K562 (cell line): ENCODE measurements around the gene CUL3. TPM values are rescaled to one million over a fixed set of nuclear protein-coding genes. Genes with fewer than 3 reads are reported as not detected.
A peak's percentile ranks its signal among the peaks of the same experiment; 100 is the strongest.

ENCODE experiments used
- BRCA1 ChIP-seq, 2 experiments: fragments of 450-650 bp in 1 of 2; sonication (generic) in 1 of 2; formaldehyde crosslinking in 1 of 2; IDR thresholded peaks; 2 replicates each; pipeline versions ENCODE4 v1.5.0 to v1.6.1; 2017 to 2020; ENCODE audit warnings: mild to moderate bottlenecking in 1 of 2, missing genetic modification reagents in 1 of 2
- ETS2 ChIP-seq: IDR thresholded peaks from 2 replicates; pipeline ENCODE4 v1.6.1; 2016; ENCODE audit warnings: borderline replicate concordance, missing genetic modification characterization, mild to moderate bottlenecking, moderate library complexity, missing compliant biosample characterization; ENCODE audit not compliant: poor library complexity, severe bottlenecking
- HMG20B ChIP-seq: fragments of 250-450 bp; sonication (Bioruptor Pico); IDR thresholded peaks from 2 replicates; pipeline ENCODE4 v1.5.0; 2021; ENCODE audit warnings: mild to moderate bottlenecking
- MNT ChIP-seq, 2 experiments: fragments of 450-650 bp; conservative IDR thresholded peaks; 2 replicates each; pipeline ENCODE4 v1.6.1; 2017; ENCODE audit warnings: mild to moderate bottlenecking in 2 of 2, moderate library complexity in 2 of 2
- MTA1 ChIP-seq: fragments of 450-650 bp; IDR thresholded peaks from 2 replicates; pipeline ENCODE4 v1.6.1; 2017; ENCODE audit warnings: borderline replicate concordance
- NCOA1 ChIP-seq: fragments of 450-650 bp; IDR thresholded peaks from 2 replicates; pipeline ENCODE4 v1.6.1; 2016; ENCODE audit warnings: low read depth
- NFE2L1 ChIP-seq: fragments of 450-650 bp; IDR thresholded peaks from 2 replicates; pipeline ENCODE4 v1.6.1; 2016; ENCODE audit warnings: missing genetic modification characterization, low read depth, mild to moderate bottlenecking, missing compliant biosample characterization, moderate library complexity, borderline replicate concordance
- PBX2 ChIP-seq, 2 experiments: IDR thresholded peaks in 1 of 2; conservative IDR thresholded peaks in 1 of 2; 2 replicates each; pipeline ENCODE4 v1.6.1; 2016; ENCODE audit warnings: low read depth in 2 of 2, mild to moderate bottlenecking in 1 of 2, missing compliant biosample characterization in 1 of 2, missing genetic modification characterization in 1 of 2, moderate library complexity in 1 of 2
- POLR2G ChIP-seq: fragments of 200-400 bp; formaldehyde crosslinking; IDR thresholded peaks from 2 replicates; pipeline ENCODE4 v1.6.1; 2017; ENCODE audit warnings: low read depth, mild to moderate bottlenecking, antibody characterized with exemption, low read length, moderate library complexity
- POLR2H ChIP-seq: IDR thresholded peaks from 2 replicates; pipeline ENCODE4 v1.6.1; 2016; ENCODE audit warnings: missing genetic modification characterization, low read depth, mild to moderate bottlenecking, control low read depth, missing compliant biosample characterization, moderate library complexity
- RNF2 ChIP-seq: sonication (generic); IDR thresholded peaks from 2 replicates; pipeline ENCODE4 v1.6.1; 2016
- ZNF134 ChIP-seq: fragments of 250-450 bp; sonication (Bioruptor Pico); conservative IDR thresholded peaks from 2 replicates; pipeline ENCODE4 v1.4.0; 2020
- ZNF431 ChIP-seq: sonication (generic); formaldehyde crosslinking; IDR thresholded peaks from 2 replicates; pipeline ENCODE4 v1.8.0; 2022; ENCODE audit warnings: mild to moderate bottlenecking, missing genetic modification reagents
- ZNF696 ChIP-seq: fragments of 250-450 bp; sonication (Bioruptor Pico); conservative IDR thresholded peaks from 2 replicates; pipeline ENCODE4 v1.4.0; 2020; ENCODE audit warnings: mild to moderate bottlenecking, moderate library complexity
- ZNF79 ChIP-seq: fragments of 250-450 bp; sonication (Bioruptor Pico); IDR thresholded peaks from 2 replicates; pipeline ENCODE4 v1.4.0; 2020; ENCODE audit warnings: low read depth, mild to moderate bottlenecking, moderate library complexity
- polyA plus RNA-seq, 8 experiments: library from polyadenylated mRNA; depleted of rRNA in 4 of 8; stranded (reverse) in 5 of 8; unstranded in 3 of 8; fragments of >200 nt; fragmentation: Nextera tagmentation in 2 of 8; fragmentation: Illumina TruSeq in 1 of 8; extraction: Ambion mirVana in 2 of 8; extraction: Trizol in 1 of 8; gene quantifications; 2 replicates each; pipeline versions ENCODE4 v1.2.1 to v1.2.3, GENCODE V29; 2011 to 2014; ENCODE audit warnings: inconsistent platforms in 1 of 8, missing spikeins in 1 of 8
- total RNA-seq, 7 experiments: library from RNA; depleted of rRNA in 6 of 7; stranded (reverse); fragments of >200 nt in 6 of 7; fragmentation: Illumina TruSeq in 2 of 7; extraction: Trizol in 2 of 7; gene quantifications; 2 replicates each; pipeline versions ENCODE4 v1.2.1 to v1.2.3, GENCODE V29; 2011 to 2021; ENCODE audit warnings: low replicate concordance in 1 of 7
- TF ChIP-seq, protein P1 (sequence below): fragments of 150-350 bp; IDR thresholded peaks from 2 replicates; pipeline ENCODE4 v1.6.1; 2014; ENCODE audit warnings: low read depth, mild to moderate bottlenecking, low read length, borderline replicate concordance
- TF ChIP-seq, protein P2 (sequence below): fragments of 250-450 bp; sonication (Bioruptor Pico); IDR thresholded peaks from 2 replicates; pipeline ENCODE4 v1.4.0; 2020; ENCODE audit warnings: mild to moderate bottlenecking, moderate library complexity

Gene CUL3
- total and polyA plus RNA-seq, 9 of the 15 experiments (the other 6 are each of a cell fraction or from before 2014, with no cell fraction given): 31.5 to 71.9 (median 56.4) TPM

DNA sequence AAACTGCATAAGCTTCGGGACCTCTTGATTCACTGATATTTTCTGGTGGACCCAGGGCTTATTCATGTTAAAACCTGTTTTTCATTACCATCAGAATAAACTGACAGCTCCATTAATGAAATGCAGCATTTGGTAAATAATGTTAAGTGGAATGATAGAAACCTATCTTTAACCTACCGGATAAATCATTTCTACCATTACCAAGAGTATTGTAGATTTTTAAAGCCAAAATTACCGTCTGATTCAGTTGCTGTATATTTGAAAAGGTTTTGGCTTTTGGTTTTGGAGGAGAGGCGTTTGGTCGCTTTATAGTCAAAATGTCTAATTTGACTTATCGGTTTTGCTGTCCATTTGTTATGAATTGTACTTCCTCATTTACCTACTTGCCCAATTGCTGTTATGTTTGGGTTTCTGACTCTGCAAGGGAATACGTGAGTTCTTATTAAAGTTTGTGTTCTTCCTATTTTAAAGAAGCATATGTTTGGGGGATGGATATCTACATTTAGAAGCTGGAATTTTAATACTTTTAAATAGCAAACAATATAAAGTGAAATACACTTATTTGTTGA is 1.0 kb upstream of the CUL3 start (continued):
- TF ChIP-seq MNT (conservative IDR thresholded peaks at IDR 0.05) (no peak), POLR2G (no peak), ZNF431 (CRISPR knock-in tag) (no peak), HMG20B (no peak), ZNF696 (no peak), POLR2H (0 out of 2 replicates have a peak, but pooled peaks have one; percentile 49), MTA1 (no peak), BRCA1 (IDR thresholded peaks at IDR 0.05) (no peak), BRCA1 (CRISPR knock-in tag; IDR thresholded peaks at IDR 0.05) (no peak), ZNF134 (CRISPR knock-in tag) (no peak), ZNF79 (CRISPR knock-in tag) (no peak), RNF2 (no peak), NCOA1 (no peak), PBX2 (CRISPR knock-in tag; IDR thresholded peaks at IDR 0.05; ENCODE audit: low read depth) (no peak), PBX2 (tag; conservative IDR thresholded peaks at IDR 0.05; ENCODE audit: low read depth) (peak; percentile 60), ETS2 (tag) (no peak), NFE2L1 (tag) (no peak)
- TF ChIP-seq, protein P1, sequence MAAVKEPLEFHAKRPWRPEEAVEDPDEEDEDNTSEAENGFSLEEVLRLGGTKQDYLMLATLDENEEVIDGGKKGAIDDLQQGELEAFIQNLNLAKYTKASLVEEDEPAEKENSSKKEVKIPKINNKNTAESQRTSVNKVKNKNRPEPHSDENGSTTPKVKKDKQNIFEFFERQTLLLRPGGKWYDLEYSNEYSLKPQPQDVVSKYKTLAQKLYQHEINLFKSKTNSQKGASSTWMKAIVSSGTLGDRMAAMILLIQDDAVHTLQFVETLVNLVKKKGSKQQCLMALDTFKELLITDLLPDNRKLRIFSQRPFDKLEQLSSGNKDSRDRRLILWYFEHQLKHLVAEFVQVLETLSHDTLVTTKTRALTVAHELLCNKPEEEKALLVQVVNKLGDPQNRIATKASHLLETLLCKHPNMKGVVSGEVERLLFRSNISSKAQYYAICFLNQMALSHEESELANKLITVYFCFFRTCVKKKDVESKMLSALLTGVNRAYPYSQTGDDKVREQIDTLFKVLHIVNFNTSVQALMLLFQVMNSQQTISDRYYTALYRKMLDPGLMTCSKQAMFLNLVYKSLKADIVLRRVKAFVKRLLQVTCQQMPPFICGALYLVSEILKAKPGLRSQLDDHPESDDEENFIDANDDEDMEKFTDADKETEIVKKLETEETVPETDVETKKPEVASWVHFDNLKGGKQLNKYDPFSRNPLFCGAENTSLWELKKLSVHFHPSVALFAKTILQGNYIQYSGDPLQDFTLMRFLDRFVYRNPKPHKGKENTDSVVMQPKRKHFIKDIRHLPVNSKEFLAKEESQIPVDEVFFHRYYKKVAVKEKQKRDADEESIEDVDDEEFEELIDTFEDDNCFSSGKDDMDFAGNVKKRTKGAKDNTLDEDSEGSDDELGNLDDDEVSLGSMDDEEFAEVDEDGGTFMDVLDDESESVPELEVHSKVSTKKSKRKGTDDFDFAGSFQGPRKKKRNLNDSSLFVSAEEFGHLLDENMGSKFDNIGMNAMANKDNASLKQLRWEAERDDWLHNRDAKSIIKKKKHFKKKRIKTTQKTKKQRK: no peak
- TF ChIP-seq, protein P2, sequence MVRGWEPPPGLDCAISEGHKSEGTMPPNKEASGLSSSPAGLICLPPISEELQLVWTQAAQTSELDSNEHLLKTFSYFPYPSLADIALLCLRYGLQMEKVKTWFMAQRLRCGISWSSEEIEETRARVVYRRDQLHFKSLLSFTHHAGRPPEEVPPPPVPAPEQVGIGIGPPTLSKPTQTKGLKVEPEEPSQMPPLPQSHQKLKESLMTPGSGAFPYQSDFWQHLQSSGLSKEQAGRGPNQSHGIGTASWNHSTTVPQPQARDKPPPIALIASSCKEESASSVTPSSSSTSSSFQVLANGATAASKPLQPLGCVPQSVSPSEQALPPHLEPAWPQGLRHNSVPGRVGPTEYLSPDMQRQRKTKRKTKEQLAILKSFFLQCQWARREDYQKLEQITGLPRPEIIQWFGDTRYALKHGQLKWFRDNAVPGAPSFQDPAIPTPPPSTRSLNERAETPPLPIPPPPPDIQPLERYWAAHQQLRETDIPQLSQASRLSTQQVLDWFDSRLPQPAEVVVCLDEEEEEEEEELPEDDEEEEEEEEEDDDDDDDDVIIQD: no peak
